NCI-H2171 treated with DMSO at 0.1 percent for 48 hours (cell line): Measurements from ENCODE around the gene CTSW.

ENCODE experiments used
- DNase-seq: peaks from one replicate; lab custom pipeline; 2025; lab: John Stamatoyannopoulos, UW

CTSW gene

GRCh38 chr11:65855927-65856363, 23.7 kb upstream of the CTSW start:
- DNase-seq = no peak

- peak; percentile 45 for DNase-seq
These were observed 22.7 kb upstream of the CTSW start for GRCh38 chr11:65856689-65857499.

- peak; percentile 74 for DNase-seq
These were observed 22.2 kb upstream of the CTSW start for GRCh38 chr11:65857500-65857852.

GRCh38 chr11:65857853-65858680, 21.6 kb upstream of the CTSW start, which contains the start of gene CFL1:
TSS of gene CFL1 (minus strand) at chr11:65858180. CDS start at chr11:65858099, 81 bp downstream.
- DNase-seq = peak; percentile 97

- no peak for DNase-seq
These were observed 21.0 kb upstream of the CTSW start for GRCh38 chr11:65858681-65859087.

GRCh38 chr11:65859095-65859811, 20.4 kb upstream of the CTSW start:
- DNase-seq = peak; percentile 99

GRCh38 chr11:65859812-65860277, 19.8 kb upstream of the CTSW start:
- DNase-seq = no peak

GRCh38 chr11:65860278-65861164, 19.1 kb upstream of the CTSW start, which contains the start of gene MUS81:
TSS of gene MUS81 (plus strand) at chr11:65860433. CDS start at chr11:65860754, 321 bp downstream.
- DNase-seq = peak; percentile 98

- peak; percentile 57 for DNase-seq
These were observed 18.5 kb upstream of the CTSW start for GRCh38 chr11:65861165-65861505.

- no peak for DNase-seq
These were observed 18.0 kb upstream of the CTSW start for GRCh38 chr11:65861533-65862183.

- DNase-seq = no peak
These were observed 17.4 kb upstream of the CTSW start for GRCh38 chr11:65862191-65862735.

GRCh38 chr11:65862941-65863888, 16.4 kb upstream of the CTSW start:
- no peak for DNase-seq

GRCh38 chr11:65863889-65864705, 15.5 kb upstream of the CTSW start:
- no peak for DNase-seq

GRCh38 chr11:65864706-65865471, 14.7 kb upstream of the CTSW start:
- no peak for DNase-seq

GRCh38 chr11:65865550-65866172, 14.0 kb upstream of the CTSW start:
- DNase-seq = no peak

GRCh38 chr11:65866509-65867283, 12.9 kb upstream of the CTSW start:
- DNase-seq = no peak
